ENCODE measurements around the gene KIF26B. TPM values are rescaled to one million over a fixed set of nuclear protein-coding genes. Genes with fewer than 3 reads are reported as not detected.

Gene KIF26B
- total RNA-seq, 6 experiments from 2014 or later = 0.31 to 0.55 (median 0.35) TPM

GRCh38 chr1:245686446-245687030, 531.8 kb downstream of the KIF26B start:
- no peaks in the 10 kb centered on the region for H3K4me1 ChIP-seq
- H3K27me3 ChIP-seq = no peaks in the 10 kb centered on the region
- intact Hi-C loops (cut with DNase I) = no loop called here
- no peaks in the 10 kb centered on the region for H3K9me3 ChIP-seq
- 87% methylated on average over 18 of the region's 30 CpGs for WGBS (ENCODE audit: insufficient coverage, low coverage, low lambda C conversion rate, missing lambda C conversion rate)
- ATAC-seq = no peak
- no peak for DNase-seq
- TF ChIP-seq CTCF (IDR thresholded peaks at IDR 0.05) (no peak), POLR2A (IDR thresholded peaks at IDR 0.05) (no peak)
- no peak overlapping the region for H3K4me3 ChIP-seq
- no peak overlapping the region for H3K27ac ChIP-seq
- no peaks in the 10 kb centered on the region for H3K36me3 ChIP-seq

- Histone ChIP-seq H3K27me3 (no peaks in the 10 kb centered on the region), H3K27ac (no peak overlapping the region), H3K4me1 (no peaks in the 10 kb centered on the region), H3K9me3 (no peaks in the 10 kb centered on the region), H3K36me3 (no peaks in the 10 kb centered on the region), H3K4me3 (no peak overlapping the region)
- intact Hi-C loops (cut with DNase I) = no loop called here
- WGBS (ENCODE audit: insufficient coverage, low coverage, low lambda C conversion rate, missing lambda C conversion rate) = 57% methylated on average over 9 of the region's 20 CpGs
- DNase-seq = no peak
- TF ChIP-seq CTCF (IDR thresholded peaks at IDR 0.05) (no peak), POLR2A (IDR thresholded peaks at IDR 0.05) (no peak)
- ATAC-seq = no peak
Measured at GRCh38 chr1:245687152-245687635, 532.4 kb downstream of the KIF26B start.

- intact Hi-C loops (cut with DNase I) = no loop called here
- Histone ChIP-seq H3K4me3 (no peak overlapping the region), H3K27me3 (no peaks in the 10 kb centered on the region), H3K4me1 (no peaks in the 10 kb centered on the region), H3K9me3 (no peaks in the 10 kb centered on the region), H3K36me3 (no peaks in the 10 kb centered on the region), H3K27ac (no peak overlapping the region)
- DNase-seq (no peak), ATAC-seq (peak in 2 of 4 donors; percentile 8 to 18)
- WGBS (ENCODE audit: insufficient coverage, low coverage, low lambda C conversion rate, missing lambda C conversion rate) = 74% methylated on average over 13 of the region's 74 CpGs
- no peak for TF ChIP-seq POLR2A (IDR thresholded peaks at IDR 0.05)
- no peak for TF ChIP-seq CTCF (IDR thresholded peaks at IDR 0.05)
Measured at GRCh38 chr1:245687636-245688535, 533.1 kb downstream of the KIF26B start.

GRCh38 chr1:245688536-245689453, 534.0 kb downstream of the KIF26B start:
- intact Hi-C loops (cut with DNase I) = no loop called here
- H3K9me3 ChIP-seq = no peaks in the 10 kb centered on the region
- ATAC-seq (peak in 1 of 4 donors; percentile 4), DNase-seq (no peak)
- H3K36me3 ChIP-seq = no peaks in the 10 kb centered on the region
- WGBS (ENCODE audit: insufficient coverage, low coverage, low lambda C conversion rate, missing lambda C conversion rate) = 80% methylated on average over 1 of the region's 63 CpGs
- no peaks in the 10 kb centered on the region for H3K4me1 ChIP-seq
- TF ChIP-seq CTCF (IDR thresholded peaks at IDR 0.05) (no peak), POLR2A (IDR thresholded peaks at IDR 0.05) (no peak)
- no peak overlapping the region for H3K4me3 ChIP-seq
- no peak overlapping the region for H3K27ac ChIP-seq
- no peaks in the 10 kb centered on the region for H3K27me3 ChIP-seq
